Epithelial cell of proximal tubule (primary cell): ENCODE data around the gene KCTD19. TPM values are rescaled to one million over a fixed set of nuclear protein-coding genes. Genes with fewer than 3 reads are reported as not detected.

Experiments
- DNase-seq: peaks from one replicate; pipeline ENCODE4 v3.0.0-alpha.2; 2011; ENCODE audit warnings: low read depth
- H3K4me3 ChIP-seq: 2 replicates; pipeline ENCODE4 v1.5.1; 2011; ENCODE audit warnings: low read depth, mild to moderate bottlenecking, low read length
- total RNA-seq: library from RNA; depleted of rRNA; stranded (reverse); fragments of >200 nt; gene quantifications from 2 replicates; pipeline ENCODE4 v1.2.3, GENCODE V29; 2015
- TF ChIP-seq, protein P1 (sequence below): conservative IDR thresholded peaks from 2 replicates; pipeline ENCODE4 v1.5.1; 2012; ENCODE audit warnings: low read depth, mild to moderate bottlenecking, low read length

Gene KCTD19
- total RNA-seq, 1 donor from 2014 or later = 0.35 TPM

DNA sequence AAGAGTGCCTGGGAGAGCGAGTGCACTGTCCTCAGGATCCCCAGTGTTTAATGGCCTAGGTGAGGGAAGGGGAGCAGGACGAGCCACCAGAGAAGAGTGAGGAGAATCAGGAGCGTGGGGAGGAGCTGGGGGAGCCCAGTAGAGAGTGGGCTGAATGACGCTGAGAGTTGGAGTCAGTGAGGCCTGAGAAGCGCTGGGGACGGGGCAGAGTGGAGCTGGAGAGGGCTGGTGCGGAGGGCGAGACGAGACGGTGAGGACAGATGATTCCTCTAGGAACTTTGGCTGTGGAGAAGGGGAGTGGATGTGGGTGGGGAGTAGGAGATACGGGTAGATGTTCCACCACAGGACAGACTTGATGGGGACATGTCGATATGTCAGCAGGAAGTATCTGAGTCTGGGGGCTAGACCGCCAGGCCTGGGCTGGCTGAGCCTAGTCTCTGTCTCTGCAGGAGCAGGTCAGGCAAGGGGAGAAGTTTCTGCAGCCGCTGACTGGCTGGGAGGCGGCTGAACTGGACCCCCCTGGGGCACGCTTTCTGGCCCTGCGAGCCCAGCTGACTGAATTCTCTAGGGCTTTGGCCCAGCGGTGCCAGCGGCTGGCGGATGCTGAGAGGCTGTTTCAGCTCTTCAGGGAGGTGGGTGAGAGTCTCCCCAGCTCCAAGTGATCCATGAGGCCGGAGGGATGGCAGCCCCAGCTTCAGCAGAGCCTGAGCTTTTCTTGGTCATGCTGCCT, 42.5 kb downstream of the KCTD19 start:
- no peak overlapping the region for H3K4me3 ChIP-seq
- no peak for DNase-seq
- TF ChIP-seq, protein P1, sequence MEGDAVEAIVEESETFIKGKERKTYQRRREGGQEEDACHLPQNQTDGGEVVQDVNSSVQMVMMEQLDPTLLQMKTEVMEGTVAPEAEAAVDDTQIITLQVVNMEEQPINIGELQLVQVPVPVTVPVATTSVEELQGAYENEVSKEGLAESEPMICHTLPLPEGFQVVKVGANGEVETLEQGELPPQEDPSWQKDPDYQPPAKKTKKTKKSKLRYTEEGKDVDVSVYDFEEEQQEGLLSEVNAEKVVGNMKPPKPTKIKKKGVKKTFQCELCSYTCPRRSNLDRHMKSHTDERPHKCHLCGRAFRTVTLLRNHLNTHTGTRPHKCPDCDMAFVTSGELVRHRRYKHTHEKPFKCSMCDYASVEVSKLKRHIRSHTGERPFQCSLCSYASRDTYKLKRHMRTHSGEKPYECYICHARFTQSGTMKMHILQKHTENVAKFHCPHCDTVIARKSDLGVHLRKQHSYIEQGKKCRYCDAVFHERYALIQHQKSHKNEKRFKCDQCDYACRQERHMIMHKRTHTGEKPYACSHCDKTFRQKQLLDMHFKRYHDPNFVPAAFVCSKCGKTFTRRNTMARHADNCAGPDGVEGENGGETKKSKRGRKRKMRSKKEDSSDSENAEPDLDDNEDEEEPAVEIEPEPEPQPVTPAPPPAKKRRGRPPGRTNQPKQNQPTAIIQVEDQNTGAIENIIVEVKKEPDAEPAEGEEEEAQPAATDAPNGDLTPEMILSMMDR = no peak

DNA sequence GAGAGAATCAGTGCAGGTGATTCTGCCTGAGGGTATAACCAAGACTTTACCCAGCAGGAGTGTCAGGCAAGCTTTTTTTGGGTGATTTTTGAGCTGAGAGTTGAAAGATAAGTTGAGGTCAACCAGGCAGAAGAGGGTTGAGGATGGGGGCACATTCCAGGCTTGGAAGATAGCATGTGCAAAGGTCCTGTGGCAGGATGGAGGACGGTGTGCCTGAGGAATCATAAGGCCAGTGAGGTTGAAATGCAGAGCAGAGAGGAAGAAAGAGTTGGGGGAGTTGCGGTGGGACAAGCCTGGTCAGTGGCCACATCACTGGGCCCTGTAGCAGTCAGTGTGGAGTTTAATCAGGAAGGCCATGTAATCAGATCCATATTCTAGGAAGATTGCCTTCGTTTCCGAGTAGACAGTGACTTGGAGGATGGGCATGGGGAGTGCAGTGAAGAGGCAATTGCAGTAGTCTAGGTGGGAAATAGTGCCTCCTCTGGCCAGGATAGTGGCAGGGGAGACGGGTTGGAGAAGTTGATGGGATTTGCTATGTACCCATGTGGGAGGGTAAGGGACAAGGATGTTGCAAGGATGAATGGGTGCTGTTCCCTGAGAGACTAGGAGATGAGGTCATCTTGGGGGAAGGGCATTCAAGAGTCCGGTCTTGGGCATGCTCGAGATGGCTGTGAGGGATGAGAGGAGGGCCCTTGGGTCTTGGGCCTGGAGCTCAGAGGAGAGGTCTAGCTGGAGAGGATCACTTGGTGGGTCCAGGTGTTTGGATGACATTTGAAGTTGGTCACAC, 43.3 kb downstream of the KCTD19 start:
- TF ChIP-seq, protein P1 = no peak
- DNase-seq = no peak
- no peak overlapping the region for H3K4me3 ChIP-seq

DNA sequence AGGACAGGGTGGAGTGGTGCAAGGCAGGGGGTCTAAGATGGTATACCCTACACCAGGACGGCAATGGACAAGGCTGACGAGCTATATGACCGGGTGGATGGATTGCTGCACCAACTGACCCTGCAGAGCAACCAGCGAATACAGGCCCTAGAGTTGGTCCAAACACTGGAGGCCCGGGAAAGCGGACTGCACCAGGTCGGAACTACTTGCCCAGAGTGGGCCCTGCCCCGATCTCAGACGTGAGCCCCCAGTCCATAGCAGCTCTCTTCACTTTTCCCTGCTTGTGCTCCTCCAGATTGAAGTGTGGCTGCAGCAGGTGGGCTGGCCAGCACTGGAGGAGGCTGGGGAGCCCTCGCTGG, 44.1 kb downstream of the KCTD19 start:
- no peak for DNase-seq
- TF ChIP-seq, protein P1 = no peak
- no peak overlapping the region for H3K4me3 ChIP-seq

DNA sequence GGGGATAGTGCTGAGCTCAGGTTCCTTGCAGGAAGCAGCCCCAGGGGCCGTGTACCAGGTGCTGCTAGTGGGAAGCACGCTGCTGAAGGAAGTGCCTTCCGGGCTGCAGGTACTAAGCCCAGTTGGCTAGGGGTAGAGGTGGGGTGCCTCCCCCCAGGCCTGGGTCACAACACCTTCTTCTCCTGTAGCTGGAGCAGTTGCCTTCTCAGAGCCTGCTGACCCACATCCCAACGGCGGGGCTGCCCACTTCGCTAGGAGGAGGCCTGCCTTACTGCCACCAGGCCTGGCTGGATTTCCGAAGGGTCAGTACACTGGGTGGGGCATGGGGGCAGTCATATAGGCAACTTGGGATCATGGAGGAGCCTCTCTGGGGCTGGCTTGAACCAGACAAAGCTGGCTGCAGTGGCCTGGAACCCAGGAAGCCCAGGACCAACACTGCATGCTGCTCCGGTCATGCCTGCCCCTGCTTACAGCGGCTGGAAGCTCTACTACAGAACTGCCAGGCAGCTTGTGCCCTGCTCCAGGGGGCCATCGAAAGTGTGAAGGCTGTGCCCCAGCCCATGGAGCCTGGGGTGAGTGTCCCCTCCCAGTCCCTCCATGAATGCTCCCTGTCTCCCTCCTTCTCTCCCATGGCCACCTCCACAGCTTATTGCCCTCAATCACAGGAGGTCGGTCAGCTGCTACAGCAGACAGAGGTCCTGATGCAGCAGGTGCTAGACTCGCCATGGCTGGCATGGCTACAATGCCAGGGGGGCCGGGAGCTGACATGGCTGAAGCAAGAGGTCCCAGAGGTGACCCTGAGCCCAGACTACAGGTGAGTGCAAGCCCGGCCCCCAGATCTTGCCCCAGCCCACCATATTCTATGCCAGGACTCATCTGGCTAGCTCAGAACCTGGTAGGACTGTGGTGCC, 44.8 kb downstream of the KCTD19 start:
- TF ChIP-seq, protein P1 = no peak
- no peak for DNase-seq
- H3K4me3 ChIP-seq = no peak overlapping the region

DNA sequence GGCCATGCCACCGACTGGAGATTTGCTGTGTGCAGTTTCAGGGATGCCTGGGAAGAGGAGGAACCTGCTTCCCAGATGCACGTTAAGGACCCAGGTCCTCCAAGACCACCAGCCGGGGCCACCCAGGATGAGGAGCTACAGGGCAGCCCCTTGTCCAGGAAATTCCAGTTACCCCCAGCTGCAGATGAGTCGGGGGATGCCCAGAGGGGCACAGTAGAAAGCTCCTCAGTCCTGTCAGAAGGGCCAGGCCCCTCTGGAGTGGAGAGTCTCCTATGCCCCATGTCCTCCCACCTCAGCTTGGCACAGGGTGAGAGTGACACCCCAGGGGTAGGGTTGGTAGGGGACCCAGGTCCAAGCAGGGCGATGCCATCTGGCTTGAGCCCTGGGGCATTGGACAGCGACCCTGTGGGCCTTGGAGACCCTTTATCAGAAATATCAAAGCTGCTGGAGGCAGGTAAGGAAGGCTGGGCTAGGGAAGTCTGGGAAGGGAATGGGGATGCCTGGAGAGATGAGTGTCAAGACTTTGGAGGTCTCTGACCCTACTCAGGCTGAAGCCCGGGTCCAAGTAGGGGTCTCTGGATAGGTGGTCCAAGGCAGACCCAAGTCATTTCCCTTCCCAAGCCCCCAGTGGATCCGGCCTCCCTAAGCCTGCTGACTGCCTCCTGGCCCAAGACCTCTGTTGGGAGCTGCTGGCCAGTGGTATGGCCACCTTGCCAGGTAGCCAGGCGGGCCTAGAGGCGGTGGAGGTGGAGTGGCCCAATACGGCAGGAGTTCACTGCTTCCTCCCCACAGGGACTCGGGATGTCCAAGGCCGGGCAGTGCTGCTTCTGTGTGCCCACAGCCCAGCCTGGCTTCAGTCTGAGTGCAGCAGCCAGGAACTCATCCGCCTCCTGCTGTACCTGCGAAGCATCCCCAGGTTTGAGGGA, 46.2 kb downstream of the KCTD19 start:
- no peak overlapping the region for H3K4me3 ChIP-seq
- DNase-seq = no peak
- TF ChIP-seq, protein P1 = no peak
